Measurements from ENCODE around the gene VEGFA.

GRCh38 chr6:43806043-43806757 lies 36.2 kb downstream of the VEGFA start:
- TF ChIP-seq CTCF (IDR thresholded peaks at IDR 0.05) (no peak), POLR2A (IDR thresholded peaks at IDR 0.05) (no peak)
